Activated CD8-positive, alpha-beta memory T cell treated with anti-CD3 and anti-CD28 coated beads, Interleukin-2, amount 50 U/mL, for 24 hours (primary cell): ENCODE measurements around the gene HOXA5.

Experiments
- DNase-seq: peaks from one replicate; pipeline ENCODE4 v3.0.0-alpha.2; 2020; ENCODE audit errors: extremely low read depth

HOXA5 gene

DNA sequence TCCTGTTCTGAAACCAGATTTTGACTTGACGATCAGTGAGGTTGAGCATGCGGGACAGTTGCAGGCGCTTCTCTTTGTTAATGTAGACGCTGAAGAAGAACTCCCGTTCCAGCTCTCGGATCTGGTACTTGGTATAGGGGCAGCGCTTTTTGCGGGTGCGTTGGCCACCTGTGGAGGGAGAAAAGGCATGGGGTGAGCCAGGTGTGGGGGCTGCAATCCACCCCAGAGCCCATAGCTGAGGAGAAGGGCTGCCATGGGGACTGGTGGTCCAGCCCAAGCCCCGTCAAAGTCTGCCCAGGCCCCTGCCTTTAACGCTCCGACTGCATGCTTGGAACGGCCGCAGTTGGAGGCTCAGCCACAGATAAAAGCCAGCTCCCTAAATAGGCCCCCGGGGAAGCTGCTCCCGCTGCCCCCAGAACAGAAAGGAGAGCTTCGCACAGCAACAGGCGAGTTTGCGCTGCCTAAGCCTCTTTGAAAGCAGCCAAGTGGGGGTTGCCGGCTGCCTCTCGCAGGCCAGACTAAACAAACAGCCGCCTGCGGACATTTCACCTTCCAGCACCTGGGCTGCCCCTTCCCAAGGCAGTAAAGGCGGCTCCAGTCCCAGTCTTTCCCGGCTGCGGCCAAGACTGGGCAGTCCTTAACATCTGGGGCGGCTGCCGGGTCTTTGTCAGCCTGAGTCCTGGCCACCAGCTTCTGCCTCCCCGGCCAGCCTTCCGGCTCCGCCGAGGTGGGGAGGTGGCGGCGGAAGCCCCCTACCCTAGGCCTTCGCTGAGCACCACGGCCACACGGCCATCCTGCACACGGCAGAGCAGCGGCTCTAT is 39.6 kb upstream of the HOXA5 start:
- DNase-seq = no peak

DNA sequence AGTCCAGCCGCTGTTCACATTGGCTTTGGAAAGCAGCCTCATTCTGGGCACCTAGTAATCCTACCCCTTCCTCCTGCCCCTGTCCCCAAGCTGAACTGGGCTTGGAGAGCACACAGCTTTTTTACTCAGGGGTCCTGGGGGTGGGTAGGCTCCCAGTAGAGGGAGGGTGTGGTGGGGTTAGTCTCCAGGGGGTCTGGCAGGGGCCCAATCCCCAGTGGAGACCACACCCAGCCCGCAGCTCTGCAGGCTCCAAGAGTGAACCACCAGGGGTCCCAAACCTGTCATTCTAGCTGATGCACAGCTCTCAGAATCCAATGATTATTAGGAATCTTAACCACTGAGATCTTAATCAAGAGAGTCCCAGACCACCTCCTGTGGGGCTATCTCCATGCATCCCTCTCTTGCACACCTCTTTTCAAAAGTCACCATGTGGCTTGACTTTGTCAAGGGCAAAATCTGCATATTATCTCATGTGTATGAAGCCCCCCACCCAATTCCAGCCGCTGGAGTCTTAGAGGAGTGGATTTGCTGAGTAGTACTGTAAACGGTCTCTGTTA is 38.9 kb upstream of the HOXA5 start:
- no peak for DNase-seq

- DNase-seq = no peak
Measured at GRCh38 chr7:27181795-27182275, 38.4 kb upstream of the HOXA5 start.

DNA sequence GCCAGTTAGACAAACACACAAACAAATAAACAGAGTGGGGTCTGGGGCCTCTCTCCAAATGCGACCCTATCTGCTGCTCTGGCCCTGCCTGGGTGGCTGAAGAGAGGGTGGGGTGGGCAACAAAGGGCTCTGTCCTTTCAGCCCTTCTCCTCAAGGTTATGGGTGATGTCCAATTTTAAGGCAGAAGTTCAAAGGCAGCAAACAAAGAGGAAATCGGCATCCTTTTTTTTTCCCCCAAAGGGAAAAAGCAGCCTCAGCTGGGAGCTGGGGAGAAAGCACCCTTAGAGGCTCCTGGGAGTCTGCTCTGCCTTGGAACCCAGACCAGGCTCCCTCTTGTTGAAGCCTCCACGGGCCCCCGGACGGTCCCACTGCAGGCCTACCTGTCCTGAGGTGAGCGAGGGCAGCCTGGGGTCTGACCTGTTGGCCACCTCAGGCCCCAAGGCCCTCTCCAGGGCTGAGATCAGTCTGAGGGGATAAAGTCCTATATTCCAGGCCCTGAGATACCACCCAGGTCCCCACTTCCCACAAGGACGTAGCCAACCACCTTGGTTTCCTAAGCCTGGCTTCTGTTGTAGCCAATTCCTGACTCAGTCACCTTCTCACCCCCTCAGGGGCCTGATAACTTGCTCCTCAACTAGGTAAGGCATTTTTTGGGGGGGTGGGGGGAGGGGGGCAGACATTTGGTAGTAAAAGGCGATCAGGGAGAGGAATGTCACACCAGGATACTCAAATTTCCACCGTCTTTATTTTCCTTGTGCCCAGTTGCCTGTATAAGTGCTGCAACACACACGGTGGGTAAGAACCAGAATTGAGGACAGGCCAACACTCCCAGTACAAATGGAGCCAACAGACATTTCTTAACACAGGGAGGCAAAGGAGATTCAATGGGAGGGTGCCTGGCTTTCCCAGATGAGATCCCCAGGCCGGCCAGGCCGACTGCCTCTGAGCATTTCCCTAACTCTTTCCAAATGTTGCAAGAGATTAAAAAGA is 37.2 kb upstream of the HOXA5 start:
- no peak for DNase-seq

DNA sequence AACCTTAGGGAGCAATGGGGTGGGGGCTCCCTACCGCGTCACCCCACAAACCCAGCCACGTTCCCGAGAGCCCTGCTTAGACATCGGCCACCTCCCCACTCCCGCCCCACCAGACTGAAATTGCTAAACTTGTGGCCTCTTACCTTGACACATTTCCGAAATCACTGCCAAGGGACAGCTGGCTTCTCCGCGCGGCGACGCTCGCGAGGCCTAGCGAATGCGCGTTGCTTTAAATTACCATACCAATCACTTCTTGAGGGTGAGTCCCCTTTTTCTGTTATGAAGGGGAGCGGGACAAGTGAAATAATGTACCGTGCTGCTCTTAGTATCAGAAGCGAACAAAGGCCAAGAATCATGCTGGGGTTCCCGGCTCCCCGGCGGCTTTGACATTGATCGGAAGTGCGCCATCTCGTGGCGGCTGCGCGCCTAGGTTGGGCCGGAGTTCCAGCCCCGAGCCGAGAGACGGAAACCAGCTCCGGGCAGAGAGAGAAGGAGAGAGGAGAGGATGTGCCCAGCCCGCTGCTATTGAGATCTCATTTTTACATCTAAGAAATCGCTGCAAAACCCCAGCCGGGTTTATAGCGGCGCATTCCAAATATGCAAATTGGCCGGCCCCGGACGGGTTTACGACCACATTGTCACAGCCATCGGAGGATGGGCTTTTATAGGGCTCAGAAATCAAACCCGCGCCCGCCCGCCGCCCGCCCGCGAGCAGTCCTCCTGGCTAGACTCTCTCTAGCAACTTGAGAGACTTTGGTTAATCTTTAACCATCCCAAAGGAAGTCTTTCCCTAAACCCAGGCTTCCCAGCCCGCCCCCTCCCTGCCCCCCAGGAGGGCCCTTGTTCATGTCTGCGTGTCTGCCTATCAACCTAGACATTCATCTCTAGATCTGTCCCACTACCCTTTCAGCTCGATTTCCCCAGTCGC is 36.3 kb upstream of the HOXA5 start:
- DNase-seq = no peak

DNA sequence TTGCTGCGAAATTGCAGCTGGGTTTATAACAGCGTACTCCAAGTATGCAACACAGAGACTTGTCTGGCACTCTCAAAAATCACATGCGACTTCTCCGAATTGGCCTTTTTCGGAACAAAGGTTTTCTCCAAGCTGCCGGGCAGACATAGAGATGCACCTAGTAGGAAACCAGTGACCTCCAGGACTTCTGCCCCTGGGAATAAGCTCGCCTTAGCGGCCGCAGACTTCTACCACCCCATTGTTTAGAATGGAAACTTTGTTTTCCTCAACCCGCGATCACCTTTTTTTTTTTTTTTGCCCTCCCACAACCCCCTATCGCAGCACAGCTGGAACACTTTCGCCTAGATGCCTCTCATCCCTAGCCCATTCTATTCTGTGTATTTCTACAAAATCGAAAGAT is 35.5 kb upstream of the HOXA5 start:
- no peak for DNase-seq

- DNase-seq = no peak
Measured at GRCh38 chr7:27178366-27178765, 34.9 kb upstream of the HOXA5 start.

GRCh38 chr7:27177795-27178320 is 34.4 kb upstream of the HOXA5 start:
- DNase-seq = no peak

DNA sequence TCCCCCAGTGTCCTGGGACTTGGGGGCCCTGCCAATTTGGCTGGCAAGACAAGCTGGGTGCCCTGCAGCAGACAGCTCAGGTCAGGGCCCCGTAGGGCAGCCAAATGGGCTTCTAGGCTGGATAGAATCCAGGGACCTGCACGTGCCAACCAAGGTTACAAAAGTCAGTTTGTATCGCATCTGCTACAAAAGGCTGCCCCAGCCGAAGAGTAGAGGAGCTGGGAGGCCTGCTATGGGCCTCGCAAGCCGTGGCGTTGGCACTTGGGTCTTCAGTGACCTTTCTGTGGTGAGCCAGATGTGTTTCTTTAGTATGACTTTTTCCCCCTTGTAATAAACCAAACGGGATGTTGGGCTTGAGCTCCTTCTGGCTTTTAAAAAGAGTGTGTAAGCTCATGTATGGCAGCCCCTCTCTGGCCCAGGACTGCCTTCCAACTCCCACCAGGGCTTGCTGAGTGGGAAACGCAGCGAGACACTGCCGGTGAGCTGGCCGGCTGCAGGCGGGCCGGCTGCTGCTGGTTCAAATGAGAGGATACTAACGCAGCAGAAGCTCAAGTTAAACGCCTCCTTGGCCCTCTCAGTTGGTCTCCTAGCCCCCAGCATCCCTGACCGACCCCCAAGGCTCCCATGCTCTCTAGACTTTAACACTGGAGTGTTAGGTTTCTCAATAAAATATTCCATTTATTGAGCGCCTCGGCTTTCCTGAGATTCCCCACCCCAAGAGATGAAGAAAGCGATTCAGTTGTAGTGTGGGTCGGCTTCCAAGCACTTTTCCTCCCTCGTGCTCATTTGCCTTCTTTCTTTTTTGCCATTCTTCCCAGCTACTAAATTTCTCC is 33.7 kb upstream of the HOXA5 start:
- no peak for DNase-seq

GRCh38 chr7:27176524-27176845 is 33.0 kb upstream of the HOXA5 start:
- no peak for DNase-seq

DNA sequence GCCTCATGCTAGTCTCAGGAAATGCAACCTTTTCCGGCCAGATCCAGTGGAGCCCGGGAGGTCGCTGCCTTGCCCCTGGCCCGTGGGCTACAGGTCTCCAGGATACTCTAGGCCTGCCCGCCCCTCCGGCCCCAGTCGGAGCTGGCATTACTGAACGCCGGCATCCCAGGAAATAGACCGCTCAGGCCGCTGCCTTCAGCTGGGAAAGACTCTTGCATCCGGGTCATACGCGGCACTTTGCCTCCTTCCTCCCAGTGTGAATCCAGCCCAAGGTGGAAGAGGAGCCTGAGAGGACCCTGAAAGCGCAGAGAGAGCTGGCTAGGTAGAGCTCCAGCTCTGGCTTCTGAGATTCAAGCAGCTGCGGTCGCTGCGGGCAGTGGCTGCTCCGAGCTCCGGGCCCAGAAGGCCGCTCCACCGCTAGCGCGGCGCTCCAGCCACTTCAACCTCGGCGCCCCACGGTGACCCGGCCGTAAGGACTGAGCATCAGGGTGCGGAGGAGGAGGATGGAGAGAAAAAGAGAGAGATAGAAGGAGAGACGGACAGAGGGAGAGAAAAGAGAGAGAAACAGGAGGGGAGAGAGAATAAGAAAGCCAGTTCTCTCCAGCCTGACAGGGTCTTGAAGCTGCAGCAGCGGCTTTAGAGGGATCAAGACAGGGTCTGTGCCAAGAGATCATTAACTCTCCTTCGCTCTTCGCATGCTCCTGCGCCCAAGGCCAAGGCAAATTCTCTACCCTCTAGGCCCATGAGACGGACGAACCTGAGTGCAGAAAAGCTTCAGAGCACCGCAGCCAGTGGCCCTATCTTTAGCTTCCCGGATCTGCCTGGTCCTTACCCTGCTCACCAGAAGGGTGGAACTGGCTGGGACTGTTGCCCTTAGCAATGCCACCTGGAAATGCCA is 32.4 kb upstream of the HOXA5 start:
- DNase-seq = no peak

GRCh38 chr7:27174874-27175625 is 31.6 kb upstream of the HOXA5 start:
- DNase-seq = no peak

DNA sequence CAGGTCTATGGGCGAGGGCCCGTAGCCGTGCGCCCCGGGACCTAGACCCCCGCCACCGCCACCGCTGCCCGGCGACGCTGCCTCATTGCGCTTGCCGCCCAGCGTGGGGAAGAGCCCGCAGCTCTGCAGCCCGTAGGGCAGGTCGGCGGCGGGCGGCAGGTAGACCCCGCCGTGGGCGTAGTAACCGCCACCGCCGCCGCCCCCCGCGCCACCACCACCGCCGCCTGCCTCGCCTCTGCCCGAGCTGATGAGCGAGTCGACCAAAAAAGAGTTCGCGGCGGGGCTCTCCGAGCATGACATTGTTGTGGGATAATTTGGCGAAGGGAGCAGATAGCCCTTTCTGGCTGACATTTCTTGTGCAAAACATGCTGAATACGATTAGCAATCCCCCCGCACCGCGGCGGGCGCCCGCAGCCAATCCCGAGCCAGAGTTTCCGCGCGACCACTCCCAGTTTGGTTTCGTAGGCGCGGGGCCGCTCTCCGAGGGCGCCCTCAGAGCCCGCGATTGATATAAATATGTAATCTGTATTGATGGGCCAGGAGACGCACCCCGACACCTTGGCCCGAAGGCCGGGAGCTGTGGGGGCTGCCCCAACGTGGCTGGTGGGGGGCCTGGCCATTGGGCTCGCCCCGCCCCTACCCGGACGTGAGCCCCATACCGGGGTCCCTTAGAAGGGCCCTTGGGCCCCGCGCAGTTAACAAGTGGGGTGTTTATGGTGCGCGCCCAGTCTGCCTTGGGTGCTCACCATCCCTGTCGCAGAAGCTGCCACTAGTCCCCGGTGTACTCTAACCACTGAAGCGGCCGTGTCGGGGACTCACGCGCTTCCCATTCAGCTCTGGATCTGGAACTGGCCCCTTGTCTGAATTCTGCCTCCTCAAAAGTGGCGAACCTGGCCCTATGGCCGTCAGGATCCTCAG is 30.7 kb upstream of the HOXA5 start, which contains the start of gene HOXA10:
Gene HOXA10, minus strand, starts transcription at position 365 of the 918 bp plus-strand sequence. Its CDS starts 14 bp downstream, at position 351.
- no peak for DNase-seq

DNA sequence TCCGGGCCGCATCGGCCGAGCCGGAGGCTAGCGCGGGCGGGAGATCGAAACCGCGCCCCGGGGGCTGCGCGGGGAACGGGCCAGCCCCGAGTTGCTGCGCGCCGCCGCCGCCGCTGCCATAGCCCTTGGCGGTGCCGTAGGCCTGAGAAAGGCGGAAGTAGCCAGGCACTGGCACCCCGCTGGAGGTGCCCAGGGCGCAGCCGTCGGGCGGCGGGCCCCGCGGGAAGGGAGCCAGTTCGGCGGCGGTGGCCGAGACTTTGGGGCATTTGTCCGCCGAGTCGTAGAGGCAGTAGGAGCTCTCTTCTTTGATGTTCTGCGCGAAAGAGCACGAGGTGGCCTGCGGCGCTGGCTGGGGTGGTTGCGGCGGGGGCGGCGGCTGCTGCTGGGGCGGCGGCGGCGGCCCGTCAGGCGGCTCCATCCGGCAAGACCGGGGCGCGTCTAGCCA is 30.1 kb upstream of the HOXA5 start:
- DNase-seq = no peak

DNA sequence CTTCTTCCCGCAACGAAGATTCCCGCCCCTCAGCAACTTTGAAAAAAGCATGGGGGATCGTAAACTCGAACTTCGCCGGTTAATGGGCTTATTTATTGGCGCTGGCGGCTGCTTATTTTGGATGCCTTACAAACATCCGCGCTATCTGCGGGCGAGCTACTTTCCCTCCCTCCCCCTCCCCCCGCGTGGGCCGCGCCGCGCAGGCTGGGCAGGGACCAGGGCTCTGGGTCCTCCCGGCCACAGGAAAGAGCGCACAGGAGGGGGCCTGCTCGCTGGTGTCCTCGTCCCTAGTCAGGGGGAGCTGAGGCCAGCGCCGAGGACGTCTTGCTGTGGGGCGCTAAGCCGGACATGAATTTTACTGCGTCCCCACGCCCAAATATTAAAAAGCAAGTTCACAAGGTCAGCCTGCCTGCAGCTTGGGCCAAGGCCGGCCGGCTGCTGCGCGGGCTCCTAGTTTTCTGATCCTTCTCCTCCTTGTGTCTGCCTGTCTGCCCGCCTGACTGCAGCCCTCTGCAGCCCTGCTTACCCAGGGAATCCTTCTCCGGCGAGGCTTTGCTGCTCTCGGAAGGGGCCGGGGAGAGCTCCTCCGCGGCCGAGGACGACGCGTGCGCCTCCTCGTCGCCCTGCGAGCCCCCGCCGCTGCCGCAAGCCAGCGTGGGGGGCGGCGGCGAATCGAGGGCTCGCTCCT is 29.5 kb upstream of the HOXA5 start:
- no peak for DNase-seq

DNA sequence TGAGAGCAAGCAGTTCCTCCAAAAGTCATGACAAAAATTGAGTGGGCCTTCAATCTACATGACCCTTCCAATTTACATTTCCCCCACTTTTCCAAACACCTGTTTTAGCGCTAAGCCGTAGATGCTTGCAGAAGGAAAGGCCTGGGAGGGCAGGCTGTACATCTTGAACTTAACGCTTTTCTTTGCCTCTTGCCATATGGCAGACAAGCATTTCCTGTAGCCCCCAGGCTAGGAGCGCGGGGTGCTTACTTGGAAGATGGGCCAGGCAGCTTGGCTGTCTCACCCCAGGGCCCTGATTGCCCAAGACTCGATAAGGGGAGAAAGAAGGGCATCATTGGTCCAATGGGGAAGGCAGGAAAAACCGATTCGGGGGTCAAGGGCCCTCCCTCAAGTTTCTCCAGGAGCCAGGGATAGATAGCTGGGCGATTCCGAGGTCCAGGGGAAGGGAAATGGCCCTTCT is 28.9 kb upstream of the HOXA5 start:
- no peak for DNase-seq
